Loucy (cell line): Measurements from ENCODE around the gene TTLL5.

Source experiments
- CTCF ChIP-seq: fragments of 200-600 bp; sonication (generic); conservative IDR thresholded peaks from 2 replicates; pipeline ENCODE4 v1.5.1; 2014; ENCODE audit warnings: mild to moderate bottlenecking, antibody characterized with exemption, low read length
- EZH2phosphoT487 ChIP-seq: fragments of 200-600 bp; IDR thresholded peaks from 2 replicates; pipeline ENCODE4 v1.6.1; 2018; ENCODE audit warnings: antibody characterized with exemption, mild to moderate bottlenecking, moderate library complexity, borderline replicate concordance

- TF ChIP-seq CTCF, result no peak
- no peak for TF ChIP-seq EZH2phosphoT487
Observed at GRCh38 chr14:75858362-75858761, 197.3 kb downstream of the TTLL5 start.
